ENCODE measurements around the gene SNX18. TPM values are rescaled to one million over a fixed set of nuclear protein-coding genes. Genes with fewer than 3 reads are reported as not detected.

The SNX18 gene
- total and polyA plus RNA-seq, 2 of the 4 experiments (the other 2 are of a cell fraction): 31.2 to 50.0 TPM

DNA sequence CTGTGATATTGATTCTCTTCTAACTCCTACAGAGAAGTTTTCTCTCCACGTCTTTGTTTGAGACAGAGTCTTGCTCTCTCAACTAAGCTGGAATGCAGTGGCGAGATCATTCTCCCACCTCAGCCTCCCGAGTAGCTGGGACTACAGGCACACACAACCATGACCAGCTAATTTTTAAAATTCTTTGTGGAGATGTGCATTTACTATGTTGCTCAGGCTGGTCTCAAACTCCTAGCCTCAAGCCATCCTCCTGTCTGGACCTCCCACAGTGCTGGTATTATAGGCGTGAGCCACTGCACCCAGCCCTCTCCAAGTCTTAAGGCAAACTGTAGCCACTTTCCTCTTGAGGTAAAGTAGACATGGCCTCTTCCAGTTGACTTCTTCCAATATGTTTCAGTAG is 72.2 kb downstream of the SNX18 start:
- no peak overlapping the region for H4K5ac ChIP-seq (ENCODE audit: low read depth, low read length)
- no TSS peak for BruUV-seq (replicated peaks)
- H3K4me1 ChIP-seq (ENCODE audit: control insufficient read depth, insufficient read depth, low read length): no peaks in the 10 kb centered on the region; the same call in 1 of the 2 replicates
- in situ Hi-C loops (cut with MboI; ENCODE audit: low sequenced_read_pairs) (no loop called here), intact Hi-C loops (cut with micrococcal nuclease) (no loop called here), dilution Hi-C loops (cut with HindIII; ENCODE audit: low sequenced_read_pairs, unreplicated experiment) (no loop called here)
- H3K4me2 ChIP-seq (ENCODE audit: low read depth, low read length): no peak overlapping the region
- H3K56ac ChIP-seq (ENCODE audit: extremely low read depth, insufficient read depth, low read length): no peak overlapping the region
- no peak overlapping the region for H2BK20ac ChIP-seq (ENCODE audit: low read depth, low read length)
- H3K23ac ChIP-seq (ENCODE audit: low read depth, low read length): no peak overlapping the region
- no peak overlapping the region for H3K14ac ChIP-seq (replicated peaks; ENCODE audit: low read depth, low read length)
- no peaks in the 10 kb centered on the region for H3K36me3 ChIP-seq (ENCODE audit: control insufficient read depth, insufficient read depth, low read length)
- no peak overlapping the region for H3K27ac ChIP-seq (ENCODE audit: insufficient read depth, low read length)
- no peak overlapping the region for H2AK9ac ChIP-seq (replicated peaks; ENCODE audit: low read depth, low read length, poor library complexity)
- H3K18ac ChIP-seq (ENCODE audit: low read depth, low read length): no peak overlapping the region
- CTCF ChIA-PET: interaction anchor here (0.9 kb wide), 1 partner anchor 153 kb away, joined by 3 read pairs; no protein-coding TSS in a partner anchor
- H3K9me1 ChIP-seq (ENCODE audit: insufficient read depth, low read length): no peaks in the 10 kb centered on the region; the same call in 1 of the 2 replicates
- no peak overlapping the region for H4K8ac ChIP-seq (ENCODE audit: low read depth in 2 of 2, low read length in 2 of 2)
- H3K79me1 ChIP-seq (ENCODE audit: low read depth in 1 of 2, low read length in 2 of 2): no peaks in the 10 kb centered on the region
- no peaks in the 10 kb centered on the region for H3K27me3 ChIP-seq (ENCODE audit: control insufficient read depth, insufficient read depth, low read length)
- H4K91ac ChIP-seq (ENCODE audit: insufficient read depth, low read depth, low read length): no peak overlapping the region
- no peak for TF ChIP-seq MAZ (IDR thresholded peaks at IDR 0.05; ENCODE audit: borderline replicate concordance, low read depth, low read length)
- TF ChIP-seq CEBPB (IDR thresholded peaks at IDR 0.05; ENCODE audit: low read depth, low read length): no peak
- TF ChIP-seq RCOR1 (IDR thresholded peaks at IDR 0.05; ENCODE audit: insufficient replicate concordance, low read length): no peak
- no peak overlapping the region for H3K9ac ChIP-seq (ENCODE audit: low read depth, low read length)
- no peak overlapping the region for H2BK5ac ChIP-seq (ENCODE audit: low read depth, low read length, poor library complexity, severe bottlenecking)
- POLR2A ChIA-PET (ENCODE audit: unreplicated experiment): no interaction called here
- no peak overlapping the region for H3K4ac ChIP-seq (ENCODE audit: low read depth, low read length)
- no peak overlapping the region for H2AK5ac ChIP-seq (ENCODE audit: low read depth, low read length)
- H2AFZ ChIP-seq (replicated peaks; ENCODE audit: low read length, poor library complexity): no peak overlapping the region
- no peak overlapping the region for H2BK120ac ChIP-seq (ENCODE audit: low read depth, low read length)
- ATAC-seq (ENCODE audit: low read depth) (no peak), DNase-seq (no peak)
- no peak overlapping the region for H3K4me3 ChIP-seq (ENCODE audit: insufficient read depth, low read depth, low read length)
- H3K9me3 ChIP-seq (ENCODE audit: control insufficient read depth, insufficient read depth, low read length): peaks cover 4% of the 10 kb centered on the region; the same call in 1 of the 2 replicates
- no peaks in the 10 kb centered on the region for H4K20me1 ChIP-seq (ENCODE audit: insufficient read depth, low read length)
- H2BK15ac ChIP-seq (ENCODE audit: low read depth, low read length): no peak overlapping the region
- WGBS, 2 experiments (ENCODE audit: extremely low coverage in 2 of 2, insufficient read length in 1 of 2): no CpG with 5 or more reads among the region's 4 CpGs
